ENCODE measurements around the gene KSR1. TPM values are rescaled to one million over a fixed set of nuclear protein-coding genes. Genes with fewer than 3 reads are reported as not detected.
A peak's percentile ranks its signal among the peaks of the same experiment; 100 is the strongest.

The KSR1 gene
- total RNA-seq, 1 donor from 2014 or later: 19.3 TPM

DNA sequence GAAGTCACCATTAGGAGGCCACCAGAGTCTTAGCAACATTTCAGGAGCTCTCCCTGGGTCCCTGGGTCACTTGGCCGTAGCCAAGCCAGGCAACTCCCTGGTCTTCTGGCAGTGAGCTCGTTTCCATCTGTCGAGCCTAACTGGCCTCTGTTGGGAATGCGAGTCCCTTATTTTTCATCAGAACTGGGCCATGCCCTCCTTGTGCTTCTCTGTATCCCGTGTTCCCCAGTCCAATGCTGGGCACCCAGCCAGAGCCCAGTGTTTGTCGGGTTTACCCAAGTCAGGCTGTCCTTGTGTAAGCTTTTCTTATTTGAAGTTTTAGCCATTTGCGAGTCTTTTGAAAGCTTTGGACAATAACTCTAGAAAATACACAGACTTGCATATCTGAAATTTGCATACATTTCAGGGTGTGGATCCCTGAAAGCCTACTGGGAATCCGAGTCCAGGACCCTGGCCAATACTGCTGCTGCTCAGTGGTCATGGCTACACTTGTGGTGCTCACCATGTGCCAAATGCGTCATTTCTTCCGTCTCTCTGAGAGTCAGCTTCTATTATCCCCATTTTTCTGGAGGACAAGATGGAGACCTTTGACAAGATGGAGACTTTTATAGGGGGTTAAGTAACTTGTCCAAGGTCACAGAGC, 93.1 kb downstream of the KSR1 start:
- no peak for DNase-seq (ENCODE audit: low read depth, low spot score)

DNA sequence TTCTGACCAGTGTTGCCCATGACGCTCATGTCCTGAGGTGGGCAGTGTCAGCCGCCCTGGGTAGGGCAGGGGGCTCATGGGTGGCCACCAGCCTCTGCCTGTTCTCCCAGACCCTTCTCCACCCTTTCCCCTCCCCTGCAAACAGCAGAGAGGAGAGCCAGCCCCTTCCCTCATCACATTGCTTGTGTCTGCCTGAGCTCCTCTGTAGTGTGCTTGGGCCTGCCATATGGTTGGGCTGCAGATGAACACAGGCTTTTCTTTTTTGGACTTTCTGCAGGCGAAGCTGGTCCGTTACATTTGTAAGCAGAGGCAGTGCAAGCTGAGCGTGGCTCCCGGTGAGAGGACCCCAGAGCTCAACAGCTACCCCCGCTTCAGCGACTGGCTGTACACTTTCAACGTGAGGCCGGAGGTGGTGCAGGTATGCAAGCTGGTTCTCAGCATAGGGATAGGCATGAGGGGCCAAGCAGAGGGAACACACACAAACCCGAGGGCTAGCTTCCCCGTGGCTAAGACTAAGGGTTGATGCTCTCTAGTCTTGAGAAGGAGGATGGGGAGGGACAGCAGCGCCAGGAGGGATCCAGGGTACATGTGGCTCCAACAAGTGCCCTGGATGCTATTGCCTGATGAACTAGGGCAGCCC, 94.2 kb downstream of the KSR1 start:
- no peak for DNase-seq (ENCODE audit: low read depth, low spot score)

DNA sequence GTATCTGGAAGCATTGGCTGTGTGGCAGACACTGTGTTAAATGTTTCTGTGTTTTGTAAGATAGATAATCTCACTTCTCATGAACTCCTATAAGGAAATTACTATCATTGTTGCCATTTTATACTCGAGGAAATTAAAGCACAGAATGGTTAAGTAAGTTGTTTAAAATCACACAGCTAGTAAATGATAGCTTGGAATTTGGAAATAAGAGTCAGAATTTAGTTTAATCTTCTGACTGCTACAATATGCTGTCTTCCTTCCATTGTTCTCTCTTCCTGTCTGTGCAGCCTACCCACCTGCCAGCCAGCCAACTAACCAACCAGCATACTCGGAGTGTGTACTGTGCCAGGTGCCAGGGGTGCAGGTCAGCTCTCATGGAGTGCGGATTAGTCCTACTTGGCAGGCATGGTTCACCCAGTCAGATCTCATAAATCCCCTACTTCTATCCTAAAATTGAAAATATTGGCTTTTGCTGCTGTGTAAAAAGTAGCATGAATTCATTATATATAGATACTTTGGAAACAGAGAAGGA, 94.8 kb downstream of the KSR1 start:
- peak; percentile 66 for DNase-seq (ENCODE audit: low read depth, low spot score)

DNA sequence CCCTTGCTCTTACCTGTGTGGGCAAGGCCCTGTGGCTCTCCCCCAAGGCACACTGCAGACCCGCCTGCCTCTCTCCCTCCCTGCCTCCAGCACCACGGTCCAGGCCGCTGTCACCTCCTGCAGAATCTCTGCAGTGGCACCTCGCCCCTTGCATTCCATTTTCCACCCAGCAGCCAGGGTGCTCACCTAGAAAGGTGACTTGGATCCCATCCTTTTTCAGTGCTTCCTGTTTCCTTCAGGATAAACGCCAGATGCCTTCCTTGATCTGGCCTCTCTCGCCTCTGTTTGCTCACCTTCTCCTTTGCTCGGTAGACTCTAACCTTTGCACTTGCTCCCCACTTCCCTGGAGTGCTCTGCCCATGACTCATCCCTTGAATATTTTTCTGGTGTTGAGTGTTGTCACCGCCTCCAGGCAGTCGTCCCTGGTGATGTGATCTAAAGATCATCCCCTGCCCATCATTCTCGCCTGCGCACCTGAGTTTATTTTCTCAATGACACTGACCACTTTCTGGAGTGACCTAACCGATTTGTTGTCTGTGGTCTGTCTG, 95.5 kb downstream of the KSR1 start:
- no peak for DNase-seq (ENCODE audit: low read depth, low spot score)

DNA sequence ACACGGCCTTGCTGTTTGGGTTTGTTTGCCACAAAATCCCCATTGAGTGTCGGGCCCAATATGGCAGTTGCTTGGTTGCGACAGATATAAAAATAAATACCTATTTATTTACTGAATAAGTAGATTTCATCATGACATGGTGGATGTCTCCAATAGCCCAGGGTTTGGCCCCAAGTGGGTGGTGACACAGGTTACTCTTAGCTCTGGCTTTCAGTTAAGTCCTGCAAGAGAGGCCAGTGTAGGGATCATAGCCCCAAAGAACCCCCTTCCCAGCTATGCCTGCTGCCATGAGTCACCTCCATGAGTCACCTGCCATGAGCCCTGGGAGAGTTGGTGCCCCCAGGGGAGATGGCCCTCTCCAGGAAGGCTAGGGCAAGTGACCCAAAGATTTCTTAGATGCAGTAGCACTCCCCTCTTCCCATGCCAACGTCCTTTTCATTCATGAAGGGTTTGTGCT, 96.1 kb downstream of the KSR1 start:
- no peak for DNase-seq (ENCODE audit: low read depth, low spot score)

DNA sequence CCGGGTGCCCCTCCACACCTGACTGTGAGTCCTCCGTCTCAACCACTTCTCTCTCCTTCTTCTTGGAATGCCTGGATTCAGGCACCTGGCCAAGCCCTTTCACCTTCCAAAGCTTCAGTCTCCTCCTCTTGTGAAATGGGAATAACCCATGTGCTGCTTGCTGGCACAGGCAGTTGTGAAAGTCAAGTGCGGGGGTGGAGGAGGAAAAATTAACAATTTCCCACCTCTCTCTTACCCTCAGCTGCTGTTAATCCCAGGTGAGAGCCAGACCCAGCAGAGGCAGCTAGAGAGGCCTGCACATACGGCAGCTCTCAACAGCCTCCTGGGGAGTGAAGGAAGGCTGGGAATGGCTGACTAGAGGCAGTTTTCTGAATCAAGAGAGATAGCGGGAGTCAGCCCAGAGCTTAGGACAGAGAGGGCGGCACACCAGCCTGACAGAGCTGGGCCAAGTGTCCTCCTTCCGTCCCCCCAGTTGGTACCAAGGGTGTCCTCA, 96.8 kb downstream of the KSR1 start:
- DNase-seq (ENCODE audit: low read depth, low spot score): no peak

DNA sequence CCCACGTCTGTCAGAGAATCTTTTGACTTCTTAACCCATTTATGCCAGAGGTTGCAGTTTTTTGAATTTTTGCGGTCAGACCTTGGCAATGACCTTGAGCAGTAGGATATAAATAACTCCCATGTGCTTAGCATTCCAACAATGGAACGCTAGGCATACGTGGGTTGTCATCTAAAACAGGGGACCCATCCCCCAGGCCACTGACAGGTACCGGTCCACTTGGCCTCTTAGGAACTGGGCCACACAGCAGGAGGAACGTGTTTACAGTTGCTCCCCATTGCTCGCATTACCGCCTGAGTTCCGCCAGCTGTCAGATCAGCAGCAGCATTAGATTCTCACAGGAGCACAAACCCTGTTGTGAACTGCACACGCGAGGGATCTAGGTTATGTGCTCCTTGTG, 97.9 kb downstream of the KSR1 start:
- DNase-seq (ENCODE audit: low read depth, low spot score): no peak

DNA sequence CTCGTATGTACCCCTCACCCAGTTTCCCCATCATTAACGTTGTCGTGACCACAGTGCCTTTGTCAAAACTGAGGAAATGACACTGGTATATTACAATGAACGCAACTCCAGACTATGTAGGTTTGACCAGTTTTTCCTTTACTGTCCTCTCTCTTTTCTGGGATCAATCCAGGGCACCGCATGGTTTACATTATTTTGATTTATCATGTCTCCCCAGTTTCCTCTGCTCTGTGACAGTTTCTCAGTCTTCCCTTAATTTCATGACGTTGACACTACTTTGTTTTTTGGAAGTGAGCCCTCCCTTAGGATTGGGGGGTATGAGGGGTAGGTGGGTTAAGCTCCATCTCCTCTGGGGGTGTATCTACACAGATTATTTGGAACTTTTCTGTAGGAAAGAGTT, 98.7 kb downstream of the KSR1 start:
- DNase-seq (ENCODE audit: low read depth, low spot score): no peak

DNA sequence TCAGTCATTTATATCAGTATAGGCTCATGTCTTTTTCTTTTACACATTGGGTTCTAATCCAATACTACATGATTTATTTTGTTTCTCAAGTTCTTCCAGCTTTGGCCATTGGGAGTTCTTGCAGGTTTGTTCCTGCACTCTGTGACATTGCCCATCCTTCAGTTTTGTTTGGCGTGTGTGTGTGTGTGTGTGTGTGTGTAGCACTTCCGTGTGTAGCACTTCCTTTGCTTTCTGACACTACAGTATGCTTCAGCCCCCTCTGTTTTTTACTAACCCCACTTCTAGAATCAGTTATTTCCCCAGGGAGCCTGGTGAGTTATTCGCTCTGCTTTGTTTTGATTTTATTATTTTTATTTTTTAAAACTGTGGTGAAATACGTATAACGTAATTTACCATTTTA, 99.1 kb downstream of the KSR1 start:
- DNase-seq (ENCODE audit: low read depth, low spot score): no peak

DNA sequence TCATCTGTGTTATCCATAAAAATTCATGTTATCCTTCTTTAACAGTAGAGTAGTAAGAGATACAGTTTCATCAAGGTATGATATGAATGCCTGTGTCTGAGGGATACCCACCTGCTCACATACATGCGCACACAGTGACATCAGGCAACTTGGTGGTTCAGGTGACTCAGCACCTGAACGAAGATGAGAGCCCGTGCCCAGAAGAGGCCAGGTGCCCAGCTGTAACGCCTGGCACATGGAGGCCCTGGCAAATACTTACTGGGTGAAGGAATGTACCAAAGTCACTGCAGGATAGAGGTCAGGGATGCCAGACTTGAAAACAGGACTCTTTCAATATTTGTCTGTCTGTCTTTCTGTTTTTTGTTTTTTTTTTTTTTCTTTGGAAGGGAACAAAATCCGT, 102.1 kb downstream of the KSR1 start:
- DNase-seq (ENCODE audit: low read depth, low spot score): no peak

DNA sequence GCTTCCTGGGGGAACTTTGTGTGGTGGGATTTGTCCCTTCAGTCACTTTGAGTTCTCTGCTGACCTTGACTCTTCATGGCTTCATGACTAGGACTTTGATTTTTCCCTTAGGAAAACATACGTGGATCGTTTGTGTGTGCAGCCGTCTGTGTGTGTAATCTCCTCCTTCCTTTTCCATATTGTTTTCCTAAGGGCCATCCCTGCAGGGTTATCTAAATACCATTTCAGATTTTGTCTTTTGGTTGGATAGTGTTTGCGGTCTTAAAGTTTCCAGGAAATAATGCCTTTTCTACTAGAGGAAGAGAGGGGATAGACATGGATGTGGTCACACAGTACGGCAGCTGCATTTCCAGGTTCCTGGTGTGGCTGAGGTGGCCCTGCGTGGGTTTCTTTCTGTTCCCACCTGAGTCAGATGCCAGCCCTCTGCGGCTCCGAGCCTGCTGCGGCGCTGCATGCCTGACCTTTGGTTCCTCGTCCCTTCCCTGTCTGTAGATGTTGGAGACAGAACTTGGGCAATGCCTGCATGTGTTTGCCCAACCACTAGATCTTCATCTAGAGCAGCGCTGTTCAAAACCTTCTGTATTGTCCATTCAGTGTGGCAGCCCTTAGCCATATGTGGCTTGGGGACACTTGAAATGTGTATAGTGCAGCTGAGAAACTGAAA, 102.7 kb downstream of the KSR1 start:
- DNase-seq (ENCODE audit: low read depth, low spot score): no peak

DNA sequence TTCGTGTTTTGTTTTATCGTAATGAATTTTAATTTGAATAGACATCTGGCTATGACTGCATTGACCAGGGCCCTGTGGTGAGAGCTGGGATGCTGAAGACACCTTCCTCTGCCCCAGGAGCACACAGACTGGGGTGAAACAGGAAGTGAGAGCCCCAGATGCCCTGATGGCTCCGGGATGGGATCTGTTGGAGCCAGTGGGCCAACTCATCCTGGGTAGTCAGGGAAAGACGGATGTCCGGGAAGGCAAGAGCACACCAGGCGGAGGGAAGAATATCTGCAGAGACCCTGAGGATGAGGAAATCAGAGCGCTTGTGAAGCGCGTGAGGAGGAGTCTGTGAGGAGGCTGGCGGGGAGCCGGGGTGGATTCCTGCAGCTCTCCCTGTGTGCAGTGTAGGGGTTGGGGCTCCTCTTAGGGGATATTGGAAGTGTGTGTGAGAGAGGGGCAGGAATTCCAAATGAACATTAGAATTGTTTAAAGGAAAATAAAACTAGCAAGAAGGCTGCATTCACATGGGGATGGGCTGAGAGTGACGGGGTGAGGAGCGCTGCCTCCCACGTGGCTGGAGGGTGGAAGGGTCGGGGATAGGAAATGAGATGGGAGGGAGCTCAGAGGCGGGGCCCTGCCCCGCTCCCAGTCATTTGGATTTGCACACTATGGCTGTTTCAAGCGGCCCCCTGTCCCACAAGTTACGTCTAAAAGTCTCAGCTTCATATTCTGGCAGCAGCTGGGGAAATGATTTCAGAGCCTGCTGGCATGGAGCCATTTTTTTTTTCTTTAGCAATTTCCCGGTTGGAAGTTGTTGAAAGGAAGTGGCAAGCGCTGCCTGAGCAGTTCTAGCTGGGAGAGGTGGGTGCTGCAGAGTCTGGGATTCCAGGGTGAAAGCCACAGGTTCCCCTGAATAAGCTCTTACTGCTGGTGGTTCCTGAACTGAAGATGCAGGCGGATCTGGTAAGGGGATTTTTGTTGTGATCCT, 103.5 kb downstream of the KSR1 start:
- peak; percentile 86 for DNase-seq (ENCODE audit: low read depth, low spot score)

DNA sequence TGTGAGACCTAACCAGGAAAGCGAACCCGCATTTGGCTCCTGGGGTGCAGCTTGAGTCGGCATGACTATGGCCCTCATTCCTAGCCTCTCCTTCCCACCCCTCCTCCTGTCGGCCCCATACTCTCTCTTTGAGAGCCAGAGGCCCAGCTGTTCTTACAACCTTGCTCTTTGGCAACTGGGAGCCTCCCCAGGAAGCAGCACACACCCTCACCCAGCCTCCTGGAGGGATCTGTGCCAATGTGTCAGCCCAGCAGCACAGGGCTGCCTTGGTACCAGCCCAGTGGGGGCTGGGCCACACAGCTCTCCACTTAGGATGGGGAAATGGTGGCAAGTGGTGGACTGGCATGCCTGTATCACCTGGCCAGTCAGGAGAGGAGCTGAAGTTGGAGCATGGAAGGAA, 104.4 kb downstream of the KSR1 start:
- no peak for DNase-seq (ENCODE audit: low read depth, low spot score)

DNA sequence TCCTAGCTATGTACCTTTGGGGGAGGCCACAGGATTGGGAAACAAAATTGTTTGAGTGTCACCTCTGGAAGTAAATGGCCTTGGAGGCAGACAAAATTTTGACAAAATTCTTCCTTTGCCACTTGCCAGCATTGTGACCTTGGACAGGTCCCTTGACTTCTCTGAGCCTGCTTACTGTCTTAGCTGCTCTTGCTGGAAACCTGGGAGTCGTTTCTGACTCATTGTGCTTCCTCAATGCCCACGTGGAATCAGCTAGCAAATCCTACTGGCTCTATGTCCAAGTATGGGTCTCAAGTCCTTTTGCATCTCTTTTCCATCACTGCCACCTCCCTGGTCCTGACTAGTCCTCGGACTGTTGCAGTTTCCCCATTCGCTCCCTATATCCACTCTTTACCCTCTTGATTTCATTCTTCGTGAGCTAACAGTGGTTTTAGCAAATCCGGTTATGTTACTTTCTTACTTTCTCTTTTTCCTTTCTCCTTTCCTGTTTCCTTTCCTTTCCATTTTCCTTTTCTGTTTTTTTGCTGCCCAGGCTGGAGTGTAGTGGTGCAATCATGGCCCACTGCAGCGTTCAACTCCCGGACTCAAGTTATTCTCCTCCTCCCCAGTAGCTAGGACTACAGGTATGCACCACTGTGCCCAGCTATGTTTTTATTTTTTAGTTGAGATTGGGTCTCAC, 106.7 kb downstream of the KSR1 start:
- no peak for DNase-seq (ENCODE audit: low read depth, low spot score)

DNA sequence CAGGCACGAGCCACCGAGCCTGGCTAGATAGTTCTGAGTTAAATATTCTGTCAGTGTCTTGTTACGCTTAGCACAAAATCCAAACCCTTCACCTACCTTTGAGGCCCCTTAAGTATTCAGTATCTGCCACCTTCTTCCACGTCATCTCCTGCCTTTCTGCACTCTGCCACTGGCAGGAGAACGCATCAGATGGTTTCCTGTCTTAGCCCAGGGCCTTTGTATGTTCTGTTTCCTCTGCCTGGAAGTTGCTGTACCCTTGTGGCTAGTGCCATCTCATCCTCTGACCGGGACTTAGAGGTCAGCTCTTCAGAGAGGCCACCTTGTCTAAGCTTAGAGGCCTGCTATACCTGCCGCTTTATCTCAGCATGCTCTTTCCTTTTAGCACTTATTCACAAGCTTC, 107.3 kb downstream of the KSR1 start:
- DNase-seq (ENCODE audit: low read depth, low spot score): no peak

DNA sequence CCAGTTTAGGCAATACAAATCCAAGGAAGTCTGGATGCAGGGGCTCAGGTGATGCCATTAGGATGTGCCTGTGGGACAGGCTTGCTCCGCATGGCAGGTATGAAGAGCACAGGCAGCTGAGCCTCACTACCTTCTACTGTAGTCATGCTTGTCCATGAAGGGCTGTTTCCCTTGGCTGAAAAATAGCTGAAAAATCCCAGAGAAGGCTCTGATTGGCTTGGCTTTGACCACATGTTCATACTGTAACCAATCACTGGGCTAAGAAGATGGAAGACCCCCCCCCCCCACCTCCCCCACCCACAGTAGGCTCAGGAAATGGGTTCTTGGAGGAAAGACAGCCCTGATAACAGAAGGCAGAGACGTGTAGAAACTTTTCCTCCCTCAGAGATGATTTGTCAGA, 108.2 kb downstream of the KSR1 start:
- DNase-seq (ENCODE audit: low read depth, low spot score): no peak

DNA sequence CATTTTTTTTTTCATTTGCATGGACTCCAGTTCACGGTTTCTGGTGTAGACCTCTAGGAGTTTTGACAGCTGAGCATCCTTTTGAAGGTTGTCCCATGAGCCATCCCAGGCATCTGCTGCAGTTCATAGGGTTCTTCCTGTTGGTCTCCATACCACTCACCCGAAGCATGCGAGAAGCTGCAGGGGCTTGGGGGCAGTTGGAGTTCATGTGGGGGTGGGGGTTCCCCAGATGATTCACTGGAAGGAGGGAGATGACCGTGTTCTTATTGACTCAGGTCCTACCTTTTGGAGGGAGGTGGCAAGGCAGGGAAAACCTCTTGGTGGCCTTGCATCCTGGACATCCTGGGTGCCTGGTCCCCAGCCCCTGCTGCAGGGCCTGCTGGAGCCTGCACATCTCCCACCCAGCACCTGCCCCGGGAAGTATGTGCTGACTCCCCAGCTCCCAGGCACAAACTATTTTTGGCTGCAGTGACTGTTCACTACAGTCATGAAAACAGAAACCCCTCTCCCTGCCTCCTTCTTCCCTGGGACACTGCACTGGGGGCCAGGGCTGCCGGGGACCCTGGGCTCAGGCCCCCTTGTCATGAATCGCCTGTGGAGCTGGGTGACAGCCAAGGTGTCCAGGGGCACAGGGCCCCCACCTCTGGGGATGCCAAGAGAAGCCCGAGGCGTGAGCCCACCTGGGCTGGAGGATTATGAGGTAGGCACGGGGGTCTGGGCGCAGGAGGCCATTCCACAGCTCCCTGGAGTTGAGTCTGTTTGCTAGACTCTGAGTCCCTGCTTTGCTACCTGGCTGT, 109.8 kb downstream of the KSR1 start:
- DNase-seq (ENCODE audit: low read depth, low spot score): no peak

DNA sequence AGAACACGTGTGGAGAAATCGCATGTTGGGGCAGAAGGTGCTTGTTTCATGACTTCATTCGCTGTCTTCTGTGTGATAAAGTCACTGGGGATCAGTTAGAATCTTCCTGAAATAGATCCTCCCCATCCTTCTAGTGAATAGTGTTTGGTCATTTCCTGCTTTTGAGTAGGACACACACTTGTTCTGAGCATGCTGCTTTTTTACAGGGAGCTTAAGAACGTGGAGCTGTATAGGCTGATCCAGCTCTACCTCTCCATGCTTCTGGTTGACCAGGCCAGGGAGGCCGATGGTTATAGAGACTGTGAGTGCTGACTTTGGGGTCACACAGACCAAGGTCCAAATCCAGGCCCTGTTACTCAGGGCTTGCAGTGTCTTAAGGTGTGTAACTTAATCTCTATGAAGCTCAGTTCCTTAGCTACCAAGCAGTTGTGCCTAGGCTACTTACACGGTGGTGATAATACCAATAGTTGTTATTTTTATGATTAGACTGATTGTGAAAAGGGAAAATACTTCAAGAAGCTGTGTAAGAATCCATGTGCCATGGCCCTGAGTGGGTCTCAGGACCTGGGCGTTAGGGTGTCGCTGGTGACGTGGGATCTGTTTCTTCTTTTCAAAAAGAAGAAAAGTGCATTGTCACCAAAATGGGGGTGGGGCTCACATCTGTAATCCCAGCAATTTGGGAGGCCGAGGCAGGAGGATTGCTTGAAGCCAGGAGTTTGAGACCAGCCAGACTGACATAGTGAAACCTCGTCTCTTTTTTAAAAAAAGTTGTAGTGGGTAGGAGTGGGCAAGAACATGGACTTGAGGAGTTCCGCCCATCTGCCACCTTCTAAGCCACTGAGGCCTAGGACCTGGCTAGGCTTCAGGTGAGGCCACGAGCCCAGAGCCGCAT, 110.7 kb downstream of the KSR1 start:
- DNase-seq (ENCODE audit: low read depth, low spot score): no peak

DNA sequence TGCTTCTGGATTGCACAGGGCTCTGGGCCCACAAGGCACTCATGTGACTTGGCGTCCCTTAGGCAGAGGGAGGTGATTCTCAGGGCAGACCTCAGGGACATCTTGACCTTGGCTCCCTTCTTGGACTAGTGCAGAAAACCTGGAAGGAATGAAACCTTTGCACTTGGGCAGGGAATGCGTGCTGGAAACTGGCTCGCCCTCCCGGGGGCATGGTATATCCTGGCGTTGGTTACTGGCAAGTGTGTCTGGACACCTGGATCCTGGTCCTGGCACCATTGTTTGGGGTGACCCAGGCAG, 111.3 kb downstream of the KSR1 start:
- DNase-seq (ENCODE audit: low read depth, low spot score): no peak
